CD4-positive, alpha-beta T cell treated with Interleukin-6 for 4 hours (primary cell): ENCODE measurements around the gene ACAT1.
"Not testable (repeated sequence)": the region's sequence is repeated elsewhere in the genome, so short reads cannot be mapped to it uniquely, and the experiment has no call there.

Experiments used
- DNase-seq: peaks from one replicate; pipeline ENCODE4 v3.0.0-alpha.2; 2020; ENCODE audit warnings: mixed read lengths

ACAT1 gene

GRCh38 chr11:108121274-108122155, at the start of gene ACAT1:
ACAT1 (plus strand) TSS chr11:108121567; CDS start chr11:108121607, 40 bp downstream.
- peak; percentile 98 for DNase-seq

- no peak for DNase-seq
These were observed 36.6 kb upstream of the ACAT1 start for GRCh38 chr11:108084811-108085210.

- DNase-seq, result no peak
These were observed 35.7 kb upstream of the ACAT1 start for GRCh38 chr11:108085672-108086071.

GRCh38 chr11:108092134-108092533, 29.2 kb upstream of the ACAT1 start:
- DNase-seq, result no peak

- no peak for DNase-seq
These were observed 28.1 kb upstream of the ACAT1 start for GRCh38 chr11:108093128-108093904.

GRCh38 chr11:108097179-108097578, 24.2 kb upstream of the ACAT1 start:
- DNase-seq, result no peak

- DNase-seq, result no peak
These were observed 20.1 kb upstream of the ACAT1 start for GRCh38 chr11:108101090-108101775.

- DNase-seq, result no peak
These were observed 10.2 kb upstream of the ACAT1 start for GRCh38 chr11:108111126-108111525.

- no peak for DNase-seq
These were observed 9.3 kb upstream of the ACAT1 start for GRCh38 chr11:108112057-108112456.

GRCh38 chr11:108115500-108116140, 5.7 kb upstream of the ACAT1 start:
- no peak for DNase-seq

- DNase-seq, result no peak
These were observed 3.5 kb upstream of the ACAT1 start for GRCh38 chr11:108117746-108118371.

GRCh38 chr11:108120936-108121273, 462 bp upstream of the ACAT1 start:
- not testable (repeated sequence) for DNase-seq

- DNase-seq, result no peak
These were observed 830 bp downstream of the ACAT1 start for GRCh38 chr11:108122166-108122628.

- DNase-seq, result no peak
These were observed 3.7 kb downstream of the ACAT1 start for GRCh38 chr11:108125096-108125495.

- DNase-seq, result no peak
These were observed 7.4 kb downstream of the ACAT1 start for GRCh38 chr11:108128772-108129171.

- DNase-seq, result no peak
These were observed 10.6 kb downstream of the ACAT1 start for GRCh38 chr11:108131993-108132392.

GRCh38 chr11:108132993-108133538, 11.7 kb downstream of the ACAT1 start:
- DNase-seq, result not testable (repeated sequence)

GRCh38 chr11:108135845-108136544, 14.6 kb downstream of the ACAT1 start:
- peak; percentile 10 for DNase-seq

- no peak for DNase-seq
These were observed 15.8 kb downstream of the ACAT1 start for GRCh38 chr11:108137212-108137611.

- DNase-seq, result no peak
These were observed 20.9 kb downstream of the ACAT1 start for GRCh38 chr11:108142304-108142703.

- DNase-seq, result no peak
These were observed 23.2 kb downstream of the ACAT1 start for GRCh38 chr11:108144615-108145014.
